ENCODE data around the gene SPATS2L.
A peak's percentile ranks its signal among the peaks of the same experiment; 100 is the strongest.

The SPATS2L gene

DNA sequence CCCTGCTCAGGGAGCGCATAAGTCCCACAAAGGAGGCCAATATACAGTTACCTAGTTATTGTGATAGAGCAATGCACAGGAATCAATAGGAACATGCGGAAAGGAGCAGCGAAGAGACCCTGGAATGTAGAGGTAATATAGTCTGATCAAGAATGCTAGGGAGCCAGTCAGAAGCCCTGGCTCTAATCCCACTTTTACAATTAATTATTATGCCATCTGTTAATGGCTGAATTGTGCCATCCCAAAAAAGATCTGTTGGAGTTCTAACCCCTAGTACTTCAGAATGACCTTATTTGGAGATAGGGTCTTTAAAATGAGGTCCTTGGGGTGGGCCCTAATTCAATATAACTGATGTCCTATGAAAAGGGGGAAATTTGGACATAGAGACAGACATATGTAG is 7.7 kb upstream of the SPATS2L start:
- DNase-seq, result no peak

DNA sequence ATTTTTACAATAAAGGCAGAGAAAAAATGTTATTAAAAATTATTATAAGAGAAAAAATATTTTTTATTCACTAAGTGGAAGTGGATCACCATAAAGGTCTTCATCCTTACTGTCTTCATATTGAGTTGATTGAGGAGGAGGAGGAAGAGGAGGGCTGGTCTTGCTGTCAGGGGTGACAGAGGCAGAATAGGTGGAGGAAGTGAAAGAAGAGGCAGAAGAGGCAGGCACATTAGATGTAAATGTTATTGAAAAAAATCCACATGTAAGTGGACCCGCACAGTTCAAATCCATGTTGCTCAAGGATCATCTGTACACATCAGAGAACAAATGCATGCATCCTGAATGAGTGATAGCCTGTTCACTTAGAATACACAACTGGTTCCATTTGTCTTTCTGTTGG is 6.4 kb upstream of the SPATS2L start:
- DNase-seq, result no peak

GRCh38 chr2:200300638-200301314 is 5.7 kb upstream of the SPATS2L start:
- DNase-seq, result no peak

DNA sequence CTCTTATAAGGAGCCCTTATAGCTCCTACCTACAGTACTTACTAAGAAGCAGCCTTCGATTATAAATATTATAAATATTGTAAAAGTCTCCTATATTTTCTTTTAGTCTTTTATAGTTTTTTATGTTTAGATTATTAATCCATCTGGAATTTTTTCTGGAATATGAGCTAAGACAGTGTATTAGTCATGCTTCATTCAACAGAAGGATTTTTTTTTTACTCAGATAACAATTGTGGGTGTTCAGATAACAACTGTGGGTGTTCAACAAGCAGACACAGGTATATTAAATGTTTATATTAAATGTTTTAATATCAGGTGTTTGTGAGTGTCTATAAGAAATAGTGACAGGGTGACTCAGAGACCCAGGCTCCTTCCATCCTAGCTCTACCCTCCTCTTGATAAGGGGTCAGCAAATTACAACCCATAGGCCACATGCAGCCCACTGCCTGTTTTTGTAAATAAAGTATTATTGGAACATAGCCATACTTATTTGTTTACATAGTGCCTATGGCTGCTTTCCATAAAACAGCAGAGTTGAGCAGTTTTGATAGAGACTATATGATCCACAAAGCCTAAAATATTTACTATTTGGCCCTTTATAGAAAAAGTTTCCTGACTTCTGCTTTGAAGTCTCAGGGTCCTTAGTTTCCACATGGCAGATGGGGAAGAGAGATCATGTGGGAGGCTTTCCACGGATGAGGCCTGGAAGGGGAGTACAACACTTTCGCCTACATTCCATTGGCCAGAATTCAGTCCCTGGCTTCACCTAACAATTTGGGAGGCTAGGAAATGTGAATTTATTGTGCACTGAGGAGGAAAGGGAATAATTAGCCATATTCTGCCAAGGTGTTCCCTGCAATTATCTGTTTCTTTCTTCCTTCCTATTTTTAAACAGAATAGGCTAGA is 4.3 kb upstream of the SPATS2L start:
- DNase-seq, result no peak

DNA sequence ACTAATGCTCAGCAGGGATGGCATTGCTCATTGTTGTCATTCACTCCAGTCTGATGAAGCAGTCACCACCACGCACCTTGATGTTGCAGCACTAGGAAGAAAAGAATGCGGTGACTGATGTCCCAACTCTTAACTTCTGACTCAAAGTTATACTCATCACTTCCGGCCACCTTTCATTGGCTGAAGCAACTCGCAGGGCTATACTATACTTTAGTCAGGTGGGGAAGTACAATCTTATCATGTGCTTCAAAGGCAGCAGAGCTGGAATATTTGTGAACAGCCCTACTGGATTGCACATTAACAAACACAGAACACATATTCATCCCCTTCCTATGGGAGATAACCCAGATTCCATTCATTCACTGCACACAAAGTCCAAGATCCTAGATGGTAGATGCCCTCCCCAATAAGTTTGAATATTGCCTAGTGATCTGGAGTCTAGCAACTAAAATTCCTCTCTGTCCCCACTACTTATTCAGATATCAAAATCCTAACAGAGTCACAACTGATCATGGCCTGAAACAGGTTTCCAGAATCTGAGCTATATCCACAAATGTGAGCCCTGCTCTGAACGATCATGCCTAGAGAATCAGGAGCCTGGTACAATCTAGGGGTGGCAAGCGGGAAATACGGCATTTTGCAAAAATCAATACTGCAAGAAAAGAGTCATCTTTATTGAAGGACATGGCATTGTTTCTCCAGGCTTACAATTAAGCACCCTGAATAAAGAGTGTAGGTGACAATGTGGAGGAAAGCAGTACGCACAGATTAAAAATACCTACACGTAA is 3.4 kb upstream of the SPATS2L start:
- peak; percentile 31 for DNase-seq

- no peak for DNase-seq
These were observed 697 bp upstream of the SPATS2L start for GRCh38 chr2:200305797-200306195.

- DNase-seq, result peak; percentile 10
These were observed 634 bp downstream of the SPATS2L start for GRCh38 chr2:200306931-200307723.

- DNase-seq, result no peak
These were observed 1.4 kb downstream of the SPATS2L start for GRCh38 chr2:200307724-200308545.

- no peak for DNase-seq
These were observed 2.2 kb downstream of the SPATS2L start for GRCh38 chr2:200308546-200309295.

DNA sequence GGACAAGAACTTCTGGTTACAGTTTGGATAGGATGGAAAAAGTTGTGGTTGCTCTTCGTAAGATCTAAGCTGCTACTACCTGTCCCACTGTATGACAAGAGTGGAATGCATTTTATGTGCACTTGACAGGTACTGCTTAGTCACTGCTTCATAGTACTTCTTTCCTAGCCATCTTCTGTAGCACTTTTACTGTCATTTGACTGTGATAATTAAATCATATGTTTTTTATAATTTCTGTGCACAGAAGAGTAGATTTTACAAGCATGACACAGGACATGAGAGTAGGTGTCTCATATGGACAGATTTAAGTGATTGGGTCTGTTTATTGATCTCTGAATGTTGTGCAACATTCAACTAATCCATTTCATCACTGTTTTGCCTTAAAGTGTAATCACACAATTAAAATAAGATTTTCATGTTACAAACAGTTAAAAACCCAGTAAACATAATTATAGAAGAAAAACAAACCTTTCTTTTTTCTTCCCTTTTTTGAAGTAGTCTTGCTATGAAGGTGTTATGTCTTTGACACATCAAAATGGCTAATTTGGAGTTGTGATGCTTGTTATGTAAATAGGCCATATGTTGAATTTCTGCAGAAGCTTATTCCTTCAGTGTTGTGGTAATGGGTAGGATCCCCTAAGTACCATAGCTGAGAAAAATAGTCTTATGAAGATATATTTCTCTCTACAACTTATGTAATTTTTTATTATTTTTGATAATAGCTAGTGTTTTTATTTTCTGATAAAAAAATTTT is 3.0 kb downstream of the SPATS2L start:
- no peak for DNase-seq

DNA sequence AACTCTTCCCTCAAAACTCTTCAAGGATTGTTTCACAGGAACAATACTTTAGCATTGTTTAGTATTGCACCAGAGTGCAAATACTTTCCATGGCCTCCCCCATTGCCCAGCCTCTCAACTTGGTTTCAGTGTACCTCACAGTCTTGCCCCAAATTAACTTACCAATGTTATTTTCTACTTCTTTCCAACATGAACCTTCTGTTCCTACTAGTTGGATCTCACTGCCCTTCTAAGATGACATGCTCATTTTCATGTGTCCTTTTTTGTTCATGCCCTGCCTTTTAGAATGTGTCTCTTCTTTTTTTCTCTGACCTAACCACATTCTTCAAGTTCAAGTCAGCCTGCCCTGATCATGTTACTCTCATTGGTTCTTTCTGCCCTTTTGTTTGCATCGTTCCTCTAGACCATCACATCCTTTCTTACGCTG is 4.1 kb downstream of the SPATS2L start:
- no peak for DNase-seq

- no peak for DNase-seq
These were observed 4.6 kb downstream of the SPATS2L start for GRCh38 chr2:200311139-200311538.

DNA sequence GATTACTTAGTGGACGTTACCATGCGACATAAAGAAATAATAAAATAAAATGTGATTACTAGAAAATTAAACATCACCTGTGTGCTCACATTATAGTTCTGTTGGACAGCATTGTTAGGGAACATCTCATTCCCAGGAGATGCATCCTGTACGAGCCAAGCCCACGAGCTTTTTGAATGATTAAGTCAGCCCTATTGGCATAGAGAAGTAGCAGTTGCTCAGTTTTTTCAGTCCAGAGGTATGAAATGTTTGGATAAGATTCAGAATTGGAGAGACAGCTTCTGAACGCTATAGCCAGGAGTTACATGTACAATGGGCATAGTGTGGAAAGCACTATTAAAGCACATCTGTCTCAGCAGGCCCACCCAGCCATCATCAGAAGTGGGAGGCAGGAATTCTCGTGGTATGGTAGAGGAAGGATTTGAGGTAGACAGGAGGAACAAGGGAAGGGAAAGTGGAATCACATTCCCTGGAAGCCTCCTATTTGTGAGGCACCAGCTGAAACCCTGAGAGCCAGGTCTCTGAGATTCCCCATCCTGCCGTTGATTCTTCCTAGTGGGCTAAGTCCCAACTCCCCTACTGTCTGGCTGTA is 8.6 kb downstream of the SPATS2L start:
- DNase-seq, result no peak

DNA sequence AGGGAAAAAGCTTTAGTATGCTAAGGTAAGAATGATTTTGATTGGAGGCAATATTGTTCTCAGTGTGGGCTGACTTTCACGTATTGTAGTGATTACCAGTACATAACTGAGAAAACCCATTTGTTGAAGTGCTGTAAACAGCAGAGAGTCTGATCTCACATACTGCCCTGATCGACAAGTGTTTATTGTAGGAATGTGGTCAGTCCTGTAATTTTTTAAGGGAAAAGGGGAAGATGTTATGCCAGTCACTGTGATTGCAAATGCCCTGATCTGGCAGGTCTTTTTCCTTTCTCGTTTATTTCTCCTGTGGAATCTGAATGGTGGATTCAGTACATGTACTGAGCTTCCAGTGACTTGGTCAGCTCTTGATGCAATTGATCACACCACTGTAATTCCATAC is 11.5 kb downstream of the SPATS2L start:
- DNase-seq, result no peak

DNA sequence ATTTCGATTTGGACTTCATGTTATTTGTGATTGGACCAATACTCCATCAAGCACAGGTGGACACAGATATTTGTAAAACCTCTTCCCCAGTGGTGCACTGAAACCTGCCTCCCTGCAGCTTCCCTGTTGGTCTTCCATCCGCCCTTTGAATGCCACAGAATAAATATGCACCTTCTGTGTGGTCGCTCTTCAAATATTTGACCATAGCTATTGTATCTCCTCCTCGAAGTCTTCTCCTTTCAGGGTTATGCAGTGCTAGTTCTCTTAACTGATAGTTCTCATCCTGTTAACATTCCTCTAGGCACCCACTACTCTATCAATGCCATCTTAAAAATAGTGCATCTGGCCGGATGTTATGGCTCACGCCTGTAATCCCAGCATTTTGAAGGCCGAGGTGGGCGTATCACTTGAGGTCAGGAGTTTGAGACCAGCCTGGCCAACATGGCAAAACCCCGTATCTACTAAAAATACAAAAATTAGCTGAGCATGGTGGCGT is 12.5 kb downstream of the SPATS2L start:
- DNase-seq, result no peak

DNA sequence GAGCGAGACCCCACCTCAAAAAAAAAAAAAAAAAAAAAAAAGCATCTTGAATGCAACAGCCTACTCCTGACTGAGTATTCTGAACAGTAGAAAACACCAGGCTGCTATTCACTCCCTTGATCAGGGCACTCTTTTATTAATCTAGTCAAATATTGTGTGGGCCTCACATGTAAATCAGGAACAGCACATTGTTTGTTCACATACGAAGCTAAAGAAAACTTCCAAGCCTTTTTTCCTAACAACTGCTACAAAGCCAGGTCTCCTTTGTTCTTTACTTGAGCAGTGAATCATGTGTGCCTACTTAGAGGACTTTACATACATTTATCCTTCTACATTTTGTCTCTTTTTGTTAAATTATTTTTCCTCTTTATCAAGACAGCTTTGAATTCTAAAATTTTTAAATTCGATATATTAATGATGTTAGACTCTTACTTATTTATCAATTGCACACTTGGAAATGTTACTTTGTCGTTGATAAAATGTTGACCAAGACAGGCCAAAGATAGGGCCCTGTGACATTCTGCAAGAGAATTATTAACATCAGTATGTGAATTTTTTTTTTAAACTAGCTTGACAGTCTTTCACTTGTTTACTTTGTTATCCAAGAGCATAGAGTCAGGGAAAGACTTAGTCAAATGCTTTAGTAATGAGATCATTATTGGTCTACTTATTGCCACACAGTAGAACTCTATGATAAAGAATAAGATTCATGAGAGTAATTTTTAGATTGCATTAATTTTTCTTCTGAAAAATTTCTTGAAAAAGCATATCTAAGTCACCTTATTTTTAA is 13.2 kb downstream of the SPATS2L start:
- no peak for DNase-seq

GRCh38 chr2:200320344-200320743 is 13.9 kb downstream of the SPATS2L start:
- no peak for DNase-seq

GRCh38 chr2:200320991-200321390 is 14.5 kb downstream of the SPATS2L start:
- no peak for DNase-seq

All from stimulated activated CD4-positive, alpha-beta T cell treated with anti-CD3 and anti-CD28 coated beads, Interleukin-1b, Interleukin-23, amount 100 ng/mL, for 48 hours (primary cell).